ENCODE measurements around the gene KRT17. TPM values are rescaled to one million over a fixed set of nuclear protein-coding genes. Genes with fewer than 3 reads are reported as not detected.

Gene KRT17
- total RNA-seq, 1 experiment from 2014 or later = 1.5 TPM

- DNase-seq (ENCODE audit: low spot score) = no peak
- Mint-ChIP-seq H3K9me3 (no peaks in the 10 kb centered on the region), H3K27me3 (ENCODE audit: low read depth) (no peaks in the 10 kb centered on the region), H3K4me1 (peaks cover 10% of the 10 kb centered on the region), H3K36me3 (no peaks in the 10 kb centered on the region), H3K4me3 (no peak overlapping the region), H3K27ac (no peak overlapping the region)
- TF ChIP-seq, protein P1, sequence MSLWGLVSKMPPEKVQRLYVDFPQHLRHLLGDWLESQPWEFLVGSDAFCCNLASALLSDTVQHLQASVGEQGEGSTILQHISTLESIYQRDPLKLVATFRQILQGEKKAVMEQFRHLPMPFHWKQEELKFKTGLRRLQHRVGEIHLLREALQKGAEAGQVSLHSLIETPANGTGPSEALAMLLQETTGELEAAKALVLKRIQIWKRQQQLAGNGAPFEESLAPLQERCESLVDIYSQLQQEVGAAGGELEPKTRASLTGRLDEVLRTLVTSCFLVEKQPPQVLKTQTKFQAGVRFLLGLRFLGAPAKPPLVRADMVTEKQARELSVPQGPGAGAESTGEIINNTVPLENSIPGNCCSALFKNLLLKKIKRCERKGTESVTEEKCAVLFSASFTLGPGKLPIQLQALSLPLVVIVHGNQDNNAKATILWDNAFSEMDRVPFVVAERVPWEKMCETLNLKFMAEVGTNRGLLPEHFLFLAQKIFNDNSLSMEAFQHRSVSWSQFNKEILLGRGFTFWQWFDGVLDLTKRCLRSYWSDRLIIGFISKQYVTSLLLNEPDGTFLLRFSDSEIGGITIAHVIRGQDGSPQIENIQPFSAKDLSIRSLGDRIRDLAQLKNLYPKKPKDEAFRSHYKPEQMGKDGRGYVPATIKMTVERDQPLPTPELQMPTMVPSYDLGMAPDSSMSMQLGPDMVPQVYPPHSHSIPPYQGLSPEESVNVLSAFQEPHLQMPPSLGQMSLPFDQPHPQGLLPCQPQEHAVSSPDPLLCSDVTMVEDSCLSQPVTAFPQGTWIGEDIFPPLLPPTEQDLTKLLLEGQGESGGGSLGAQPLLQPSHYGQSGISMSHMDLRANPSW (CRISPR knock-in tag; conservative IDR thresholded peaks at IDR 0.05; ENCODE audit: low read depth) = no peak
- TF ChIP-seq RORB (CRISPR knock-in tag; IDR thresholded peaks at IDR 0.05) = no peak
- TF ChIP-seq ZNF671 (CRISPR knock-in tag; IDR thresholded peaks at IDR 0.05) = no peak
- TF ChIP-seq, protein P2, sequence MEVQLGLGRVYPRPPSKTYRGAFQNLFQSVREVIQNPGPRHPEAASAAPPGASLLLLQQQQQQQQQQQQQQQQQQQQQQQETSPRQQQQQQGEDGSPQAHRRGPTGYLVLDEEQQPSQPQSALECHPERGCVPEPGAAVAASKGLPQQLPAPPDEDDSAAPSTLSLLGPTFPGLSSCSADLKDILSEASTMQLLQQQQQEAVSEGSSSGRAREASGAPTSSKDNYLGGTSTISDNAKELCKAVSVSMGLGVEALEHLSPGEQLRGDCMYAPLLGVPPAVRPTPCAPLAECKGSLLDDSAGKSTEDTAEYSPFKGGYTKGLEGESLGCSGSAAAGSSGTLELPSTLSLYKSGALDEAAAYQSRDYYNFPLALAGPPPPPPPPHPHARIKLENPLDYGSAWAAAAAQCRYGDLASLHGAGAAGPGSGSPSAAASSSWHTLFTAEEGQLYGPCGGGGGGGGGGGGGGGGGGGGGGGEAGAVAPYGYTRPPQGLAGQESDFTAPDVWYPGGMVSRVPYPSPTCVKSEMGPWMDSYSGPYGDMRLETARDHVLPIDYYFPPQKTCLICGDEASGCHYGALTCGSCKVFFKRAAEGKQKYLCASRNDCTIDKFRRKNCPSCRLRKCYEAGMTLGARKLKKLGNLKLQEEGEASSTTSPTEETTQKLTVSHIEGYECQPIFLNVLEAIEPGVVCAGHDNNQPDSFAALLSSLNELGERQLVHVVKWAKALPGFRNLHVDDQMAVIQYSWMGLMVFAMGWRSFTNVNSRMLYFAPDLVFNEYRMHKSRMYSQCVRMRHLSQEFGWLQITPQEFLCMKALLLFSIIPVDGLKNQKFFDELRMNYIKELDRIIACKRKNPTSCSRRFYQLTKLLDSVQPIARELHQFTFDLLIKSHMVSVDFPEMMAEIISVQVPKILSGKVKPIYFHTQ (CRISPR knock-in tag; IDR thresholded peaks at IDR 0.05) = no peak
- TF ChIP-seq ZNF263 (CRISPR knock-in tag; IDR thresholded peaks at IDR 0.05; ENCODE audit: low read depth) = no peak
- no peak for TF ChIP-seq CTCF (IDR thresholded peaks at IDR 0.05)
- no peak for TF ChIP-seq SMAD4 (CRISPR knock-in tag; IDR thresholded peaks at IDR 0.05)
- TF ChIP-seq ATF1 (CRISPR knock-in tag; IDR thresholded peaks at IDR 0.05) = no peak
- TF ChIP-seq ATF2 (CRISPR knock-in tag; IDR thresholded peaks at IDR 0.05; ENCODE audit: borderline replicate concordance, low read depth) = no peak
- TF ChIP-seq, protein P3, sequence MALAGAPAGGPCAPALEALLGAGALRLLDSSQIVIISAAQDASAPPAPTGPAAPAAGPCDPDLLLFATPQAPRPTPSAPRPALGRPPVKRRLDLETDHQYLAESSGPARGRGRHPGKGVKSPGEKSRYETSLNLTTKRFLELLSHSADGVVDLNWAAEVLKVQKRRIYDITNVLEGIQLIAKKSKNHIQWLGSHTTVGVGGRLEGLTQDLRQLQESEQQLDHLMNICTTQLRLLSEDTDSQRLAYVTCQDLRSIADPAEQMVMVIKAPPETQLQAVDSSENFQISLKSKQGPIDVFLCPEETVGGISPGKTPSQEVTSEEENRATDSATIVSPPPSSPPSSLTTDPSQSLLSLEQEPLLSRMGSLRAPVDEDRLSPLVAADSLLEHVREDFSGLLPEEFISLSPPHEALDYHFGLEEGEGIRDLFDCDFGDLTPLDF (CRISPR knock-in tag; IDR thresholded peaks at IDR 0.05) = no peak
- TF ChIP-seq ZBTB21 (CRISPR knock-in tag; IDR thresholded peaks at IDR 0.05; ENCODE audit: borderline replicate concordance) = no peak
- no peak for TF ChIP-seq CREM (CRISPR knock-in tag; IDR thresholded peaks at IDR 0.05)
- TF ChIP-seq SOX15 (CRISPR knock-in tag; IDR thresholded peaks at IDR 0.05) = no peak
- TF ChIP-seq USF1 (CRISPR knock-in tag; IDR thresholded peaks at IDR 0.05) = no peak
- no peak for ATAC-seq
- POLR2A ChIA-PET = no interaction called here
- CTCF ChIA-PET = interaction anchor here (1.3 to 3.8 kb wide), 5 partner anchors 12 to 88 kb away, joined by 3 to 36 read pairs (median 15); no protein-coding TSS in a partner anchor
Measured at GRCh38 chr17:41636652-41637051, 12.3 kb upstream of the KRT17 start.

All from WTC11 (cell line).